ENCODE results near the gene WWC1.

- TF ChIP-seq CTCF (IDR thresholded peaks at IDR 0.05; ENCODE audit: insufficient read depth, low read depth, low read length) (no peak), EZH2 (IDR thresholded peaks at IDR 0.05; ENCODE audit: insufficient read depth, low read length) (no peak)
Observed at GRCh38 chr5:168303393-168304025, 12.1 kb downstream of the WWC1 start.
